Activated B cell treated with CpG ODN at 0.5 μM for 24 hours (primary cell): ENCODE data around the gene ZNF556. TPM values are rescaled to one million over a fixed set of nuclear protein-coding genes. Genes with fewer than 3 reads are reported as not detected.

Experiments
- ATAC-seq: fragments of 200-7000 bp; cut with Tn5 transposase; one replicate; pipeline ENCODE4 v1.10.0; 2021; ENCODE audit warnings: low read depth, mild to moderate bottlenecking, moderate library complexity
- CTCF ChIA-PET: fragments of 350-600 bp; sonication (Branson Sonifier 250); formaldehyde crosslinking; loops from one replicate; lab custom pipeline; 2021; ENCODE audit warnings: antibody characterized with exemption; lab: Charles Lee
- POLR2A ChIA-PET: fragments of 350-600 bp; sonication (Branson Sonifier 250); formaldehyde crosslinking; loops from one replicate; lab custom pipeline; 2021; ENCODE audit warnings: antibody characterized with exemption; lab: Charles Lee
- DNase-seq: peaks from one replicate; pipeline ENCODE4 v3.0.0; 2022
- H3K27ac Mint-ChIP-seq: one replicate; pipeline ENCODE4 v1.8.0; 2020; ENCODE audit warnings: mixed read lengths
- H3K27me3 Mint-ChIP-seq: one replicate; pipeline ENCODE4 v1.8.0; 2021; ENCODE audit warnings: mixed read lengths
- H3K36me3 Mint-ChIP-seq: one replicate; pipeline ENCODE4 v1.8.0; 2021; ENCODE audit warnings: low read depth, mixed read lengths
- H3K4me1 Mint-ChIP-seq: one replicate; pipeline ENCODE4 v1.8.0; 2021; ENCODE audit warnings: mixed read lengths
- H3K4me3 Mint-ChIP-seq: one replicate; pipeline ENCODE4 v1.8.0; 2020; ENCODE audit warnings: mild to moderate bottlenecking, mixed read lengths
- H3K9me3 Mint-ChIP-seq: one replicate; pipeline ENCODE4 v1.8.0; 2020; ENCODE audit warnings: mixed read lengths
- CTCF ChIP-seq: fragments of 200-600 bp; IDR thresholded peaks from one replicate; pipeline ENCODE4 v1.8.0; 2022; ENCODE audit warnings: antibody characterized with exemption, mild to moderate bottlenecking
- intact Hi-C: fragments of 100-400 bp; cut with micrococcal nuclease; formaldehyde crosslinking; loops from one replicate; pipeline ENCODE4 v1.15.1; 2024
- total RNA-seq: library from RNA; stranded (reverse); gene quantifications from 2 replicates; pipeline ENCODE4 v1.2.3, GENCODE V29; 2022

ZNF556 gene
- total RNA-seq, 1 donor from 2014 or later, result not detected

- ATAC-seq (no peak), DNase-seq (no peak)
- H3K27ac Mint-ChIP-seq, result no peak overlapping the region
- no peak overlapping the region for H3K4me3 Mint-ChIP-seq
- no peaks in the 10 kb centered on the region for H3K27me3 Mint-ChIP-seq
- no peaks in the 10 kb centered on the region for H3K9me3 Mint-ChIP-seq
- no peaks in the 10 kb centered on the region for H3K4me1 Mint-ChIP-seq
- no peak for TF ChIP-seq CTCF
- intact Hi-C loops, result no loop called here
- H3K36me3 Mint-ChIP-seq, result peaks cover 10% of the 10 kb centered on the region
- ChIA-PET CTCF (interaction anchor here (1.5 kb wide), 1 partner anchor 27 kb away, joined by 3 read pairs; no protein-coding TSS in a partner anchor), POLR2A (interaction anchor here (0.6 kb wide), 1 partner anchor 165 kb away, joined by 3 read pairs; no protein-coding TSS in a partner anchor)
Observed at GRCh38 chr19:2923510-2923909, 56.4 kb downstream of the ZNF556 start.

- DNase-seq (no peak), ATAC-seq (no peak)
- ChIA-PET CTCF (no interaction called here), POLR2A (no interaction called here)
- Mint-ChIP-seq H3K27me3 (no peaks in the 10 kb centered on the region), H3K9me3 (peaks cover 8% of the 10 kb centered on the region), H3K36me3 (peaks cover 10% of the 10 kb centered on the region), H3K4me1 (no peaks in the 10 kb centered on the region), H3K4me3 (no peak overlapping the region), H3K27ac (no peak overlapping the region)
- no peak for TF ChIP-seq CTCF
- intact Hi-C loops, result no loop called here
Observed at GRCh38 chr19:2926341-2927031, 59.4 kb downstream of the ZNF556 start.

GRCh38 chr19:2927032-2927430 lies 59.9 kb downstream of the ZNF556 start:
- TF ChIP-seq CTCF, result no peak
- DNase-seq (no peak), ATAC-seq (no peak)
- no peak overlapping the region for H3K27ac Mint-ChIP-seq
- ChIA-PET CTCF (no interaction called here), POLR2A (no interaction called here)
- H3K36me3 Mint-ChIP-seq, result peaks cover 13% of the 10 kb centered on the region
- no peak overlapping the region for H3K4me3 Mint-ChIP-seq
- H3K27me3 Mint-ChIP-seq, result no peaks in the 10 kb centered on the region
- H3K4me1 Mint-ChIP-seq, result no peaks in the 10 kb centered on the region
- intact Hi-C loops, result no loop called here
- H3K9me3 Mint-ChIP-seq, result peaks cover 9% of the 10 kb centered on the region

Other genes with a start within 250 kb of the ZNF556 start
- gene GNG7, start 164.6 kb upstream of the ZNF556 start, total RNA-seq, result 34.8 and 35.4 TPM in 2 replicates
- gene DIRAS1, start 146.0 kb upstream of the ZNF556 start, total RNA-seq, result 6.4 and 7.7 TPM in 2 replicates
- 33.8 and 34.3 TPM in 2 replicates for gene SLC39A3, start 127.3 kb upstream of the ZNF556 start, total RNA-seq
- gene SGTA, start 84.1 kb upstream of the ZNF556 start, total RNA-seq, result 45.6 and 47.3 TPM in 2 replicates
- gene THOP1, start 81.8 kb upstream of the ZNF556 start, total RNA-seq, result 101 and 104 TPM in 2 replicates
- 2.7 and 3.1 TPM in 2 replicates for gene ZNF554, start 47.5 kb upstream of the ZNF556 start, total RNA-seq
- 7.4 and 8.4 TPM in 2 replicates for gene ZNF555, start 25.9 kb upstream of the ZNF556 start, total RNA-seq
- 4.6 and 5.3 TPM in 2 replicates for gene ZNF57, start 33.6 kb downstream of the ZNF556 start, total RNA-seq
- gene ZNF77, start 77.6 kb downstream of the ZNF556 start, total RNA-seq, result 5.2 and 6.7 TPM in 2 replicates
- gene TLE6, start 110.2 kb downstream of the ZNF556 start, total RNA-seq, result 0.42 and 0.93 TPM in 2 replicates
- gene TLE2, start 161.9 kb downstream of the ZNF556 start, total RNA-seq, result 0.58 and 0.66 TPM in 2 replicates
- gene TLE5, start 195.2 kb downstream of the ZNF556 start, total RNA-seq, result 323 TPM in 2 replicates
- gene GNA11, start 227.0 kb downstream of the ZNF556 start, total RNA-seq, result 3.1 and 3.9 TPM in 2 replicates